NOMO-1 treated with dmso at 0.1 percent for 144 hours (cell line): ENCODE results near the gene HSPA6.
"Not testable (repeated sequence)": the region's sequence is repeated elsewhere in the genome, so short reads cannot be mapped to it uniquely, and the experiment has no call there.

Experiments used
- DNase-seq: peaks from one replicate; lab custom pipeline; 2025; ENCODE audit not compliant: unreplicated experiment; lab: John Stamatoyannopoulos, UW

HSPA6 gene

GRCh38 chr1:161531986-161532643 lies 7.8 kb downstream of the HSPA6 start:
- no peak for DNase-seq

- DNase-seq, result peak; percentile 47
Measured at GRCh38 chr1:161532644-161533567, 8.6 kb downstream of the HSPA6 start.

GRCh38 chr1:161537068-161537669 lies 12.8 kb downstream of the HSPA6 start:
- DNase-seq, result not testable (repeated sequence)

GRCh38 chr1:161538925-161539479 lies 14.7 kb downstream of the HSPA6 start:
- DNase-seq, result not testable (repeated sequence)

- DNase-seq, result peak; percentile 88
Measured at GRCh38 chr1:161539731-161540569, 15.6 kb downstream of the HSPA6 start.

GRCh38 chr1:161540570-161540960 lies 16.2 kb downstream of the HSPA6 start:
- not testable (repeated sequence) for DNase-seq

GRCh38 chr1:161542091-161542559 lies 17.8 kb downstream of the HSPA6 start:
- not testable (repeated sequence) for DNase-seq

DNA sequence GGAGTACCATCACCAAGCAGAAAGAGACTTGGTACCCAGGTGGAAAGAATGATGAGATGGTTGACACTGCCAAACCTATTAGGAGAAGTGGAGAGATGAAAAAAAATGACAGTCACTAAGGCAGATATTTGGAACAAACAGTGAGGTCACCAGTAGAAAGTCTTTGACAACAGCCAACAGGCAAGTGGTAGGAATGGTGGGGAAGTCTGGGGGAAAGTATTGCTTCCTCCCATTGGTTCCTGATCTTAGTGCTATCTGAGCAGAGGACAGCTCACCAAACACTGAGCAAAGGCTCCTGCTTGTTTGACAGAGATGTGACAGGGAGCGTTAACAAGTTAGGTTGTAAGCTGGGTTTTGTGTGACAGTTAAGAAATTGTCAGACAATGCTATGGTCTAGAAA lies 18.8 kb downstream of the HSPA6 start:
- DNase-seq, result not testable (repeated sequence)

DNA sequence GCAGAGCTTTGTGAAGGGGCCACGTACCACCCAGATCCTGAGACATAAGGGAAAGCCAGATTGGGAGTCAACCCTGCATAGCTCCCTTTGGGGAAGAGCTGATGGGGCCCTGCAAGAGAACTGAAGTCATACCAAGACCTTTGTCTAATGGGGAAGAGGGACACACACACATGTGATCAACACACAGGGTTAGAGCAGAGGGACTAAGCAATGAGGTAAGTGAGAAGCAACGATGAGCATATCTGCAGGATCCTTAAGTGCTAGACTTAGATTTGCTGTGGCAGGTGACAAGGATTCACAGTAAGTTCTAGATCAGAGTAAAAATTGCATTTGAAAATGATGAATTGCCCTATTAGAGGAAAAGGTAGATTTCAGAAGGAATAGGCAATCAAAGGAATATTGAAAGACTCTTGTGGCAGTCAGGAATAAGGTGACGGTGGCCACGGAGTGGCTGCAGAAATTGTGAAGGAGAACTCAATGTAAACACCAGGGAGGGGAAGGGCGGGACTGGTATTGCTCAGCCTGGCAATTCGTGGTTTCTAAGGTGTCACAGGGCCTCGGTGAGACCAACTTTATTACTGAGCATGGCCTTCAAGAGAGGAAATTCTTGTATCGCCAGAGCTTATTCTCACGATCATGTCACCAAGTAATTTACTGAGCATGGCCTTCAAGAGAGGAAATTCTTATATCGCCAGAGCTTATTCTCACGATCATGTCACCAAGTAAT lies 20.8 kb downstream of the HSPA6 start:
- DNase-seq, result not testable (repeated sequence)

- DNase-seq, result not testable (repeated sequence)
Measured at GRCh38 chr1:161547995-161548741, 23.8 kb downstream of the HSPA6 start.

DNA sequence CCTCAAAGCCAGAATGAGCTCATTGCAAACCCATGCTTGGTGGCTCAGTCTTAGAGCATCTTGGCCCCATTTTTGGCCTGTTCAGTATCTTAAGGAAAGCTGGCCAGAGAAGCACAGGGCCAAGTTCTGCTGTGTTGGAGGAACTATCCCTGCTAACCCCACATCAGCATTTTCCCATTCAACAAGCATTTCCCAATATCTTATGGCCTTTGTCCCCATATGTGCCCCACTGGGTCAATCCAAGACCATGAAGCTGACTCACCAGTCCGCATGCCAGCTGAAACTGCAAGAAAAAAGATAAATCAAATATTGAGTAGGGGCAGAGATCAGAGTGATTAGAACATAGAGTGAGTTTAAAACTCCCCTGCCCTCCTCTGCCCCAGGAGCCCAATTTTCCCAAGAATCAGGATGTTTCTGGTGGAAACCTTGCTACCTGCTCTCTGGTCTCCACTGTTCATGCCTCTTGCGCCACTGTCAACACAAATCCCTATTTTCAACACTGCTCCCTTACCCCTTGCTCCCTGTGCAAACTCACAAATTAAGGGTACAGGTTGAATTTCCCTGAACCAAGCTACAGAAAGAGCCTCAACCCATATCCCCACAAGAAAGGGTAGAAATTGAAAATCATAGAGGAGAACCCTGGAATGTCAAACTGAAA lies 24.5 kb downstream of the HSPA6 start:
- not testable (repeated sequence) for DNase-seq

GRCh38 chr1:161549652-161550051 lies 25.3 kb downstream of the HSPA6 start, which contains the start of gene FCGR3A:
TSS of gene FCGR3A (minus strand) at chr1:161549818. CDS start at chr1:161549736, 82 bp downstream.
- DNase-seq, result no peak

GRCh38 chr1:161550942-161551341 lies 26.6 kb downstream of the HSPA6 start:
- DNase-seq, result not testable (repeated sequence)

DNA sequence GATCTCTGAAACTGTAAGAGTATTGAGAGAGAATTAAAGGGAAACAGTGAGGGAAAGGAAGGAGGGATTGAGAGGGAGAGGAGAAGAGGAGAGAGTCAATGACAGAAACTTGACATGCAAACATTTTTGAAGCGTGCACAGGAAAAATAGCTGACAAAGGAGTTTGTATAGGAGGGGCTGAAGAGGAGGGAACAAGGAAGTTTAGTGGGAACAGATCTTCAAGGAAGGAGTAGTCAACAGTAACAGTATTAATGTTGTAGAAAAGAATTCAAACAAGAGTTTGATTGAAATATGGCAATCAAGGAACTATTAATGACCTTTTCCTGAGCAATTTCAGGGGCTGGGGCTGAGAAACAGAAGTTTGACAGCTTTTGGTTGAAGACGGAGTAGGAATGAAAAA lies 29.3 kb downstream of the HSPA6 start:
- not testable (repeated sequence) for DNase-seq

DNA sequence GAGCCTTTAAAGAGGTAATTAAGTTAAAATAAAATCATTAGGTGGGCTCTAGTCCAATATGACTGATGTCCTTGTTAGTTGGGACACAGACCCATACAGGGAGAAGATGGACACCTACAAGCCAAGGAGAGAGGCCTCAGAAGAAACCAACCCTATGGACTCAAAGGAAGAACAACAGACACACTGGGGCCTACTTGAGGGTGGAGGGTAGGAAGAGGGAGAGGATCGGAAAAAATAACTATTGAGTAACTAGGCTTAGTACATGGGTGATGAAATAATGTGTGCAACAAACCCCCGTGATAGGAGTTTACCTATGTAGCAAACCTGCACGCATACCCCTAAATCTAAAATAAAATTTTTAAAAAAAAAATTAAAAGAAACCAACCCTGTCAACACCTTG lies 30.0 kb downstream of the HSPA6 start:
- peak; percentile 17 for DNase-seq

DNA sequence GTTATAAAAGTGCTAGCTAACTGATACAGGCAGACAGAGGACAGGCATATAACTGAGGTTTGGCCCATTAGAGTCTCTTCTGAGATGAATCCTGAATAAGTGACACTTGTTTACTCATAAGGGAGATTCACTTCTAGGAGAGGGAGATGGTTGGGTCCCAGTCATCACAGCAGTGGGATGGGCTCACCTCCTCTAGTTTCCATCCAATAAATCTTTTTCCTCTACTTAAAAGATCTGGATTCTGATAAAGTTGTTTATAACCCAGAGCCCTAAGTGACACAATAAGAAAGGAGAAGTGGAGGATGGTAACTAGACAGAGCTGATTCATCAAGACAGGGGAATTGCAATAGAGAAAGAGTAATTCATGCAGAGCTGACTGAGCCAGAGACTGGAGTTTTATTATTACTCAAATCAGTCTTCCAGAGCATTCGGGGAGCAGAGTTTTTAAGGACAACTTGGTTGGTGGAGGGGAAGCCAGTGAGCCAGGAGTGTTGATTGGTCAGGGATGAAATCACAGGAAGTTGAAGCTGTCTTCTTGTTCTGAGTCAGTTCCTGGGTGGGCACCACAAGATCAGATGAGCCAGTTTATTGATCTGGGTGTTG lies 30.6 kb downstream of the HSPA6 start:
- DNase-seq, result not testable (repeated sequence)

- not testable (repeated sequence) for DNase-seq
Measured at GRCh38 chr1:161556143-161556542, 31.8 kb downstream of the HSPA6 start.

DNA sequence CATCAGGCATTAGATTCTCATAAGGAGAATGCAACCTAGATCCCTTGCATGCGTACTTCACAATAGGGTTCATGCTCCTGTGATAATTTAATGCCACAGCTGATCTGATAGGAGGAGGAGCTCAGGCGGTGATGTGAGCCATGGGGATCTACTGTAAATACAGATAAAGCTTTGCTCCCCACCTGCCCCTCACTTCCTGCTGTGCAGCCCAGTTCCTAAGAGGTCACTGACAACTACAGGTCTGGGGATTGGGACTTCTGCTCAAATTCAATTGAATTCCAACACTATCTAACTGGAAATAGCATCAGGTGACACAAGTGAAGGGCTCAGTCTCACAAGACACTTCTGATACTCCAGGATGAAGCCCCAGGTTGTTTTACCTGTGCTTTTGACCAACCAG lies 32.6 kb downstream of the HSPA6 start:
- DNase-seq, result not testable (repeated sequence)
